GM21825 (cell line): Measurements from ENCODE around the gene ILF3.
A peak's percentile ranks its signal among the peaks of the same experiment; 100 is the strongest.

ENCODE experiments used
- ATAC-seq: cut with Tn5 transposase; IDR thresholded peaks from one replicate; pipeline ENCODE4 v1.9.1; 2021; ENCODE audit warnings: mild to moderate bottlenecking, moderate library complexity; ENCODE audit not compliant: unreplicated experiment

Gene ILF3

DNA sequence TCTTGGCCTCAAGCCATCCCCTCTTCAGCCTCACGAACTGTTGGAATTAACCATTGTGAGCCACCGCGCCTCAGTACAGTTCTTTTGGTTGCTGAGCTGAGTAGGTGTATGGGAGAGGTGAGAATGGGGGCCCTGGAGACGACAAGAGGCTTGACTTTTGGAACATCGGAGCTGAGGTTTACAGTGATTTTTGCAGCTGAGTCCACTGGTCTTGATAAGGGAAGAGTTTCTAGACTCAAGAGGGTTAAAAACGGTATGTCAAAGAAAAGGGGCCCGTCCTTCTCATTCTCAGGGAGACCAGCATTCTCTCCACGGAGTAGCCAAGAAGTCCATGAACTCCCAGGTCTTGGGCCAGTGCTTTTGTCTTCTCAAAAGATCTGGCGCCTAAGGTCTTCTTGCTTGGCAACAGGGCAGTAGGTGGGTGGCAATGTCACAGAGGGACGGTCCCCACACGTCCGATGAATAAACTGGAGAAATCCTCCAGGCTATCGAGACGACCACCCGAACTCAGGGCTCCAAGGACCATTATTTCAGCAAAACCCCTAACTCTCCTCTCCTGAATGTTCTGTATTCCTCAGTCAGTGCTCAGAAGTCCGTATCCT lies 40.7 kb downstream of the ILF3 start:
- ATAC-seq = no peak

DNA sequence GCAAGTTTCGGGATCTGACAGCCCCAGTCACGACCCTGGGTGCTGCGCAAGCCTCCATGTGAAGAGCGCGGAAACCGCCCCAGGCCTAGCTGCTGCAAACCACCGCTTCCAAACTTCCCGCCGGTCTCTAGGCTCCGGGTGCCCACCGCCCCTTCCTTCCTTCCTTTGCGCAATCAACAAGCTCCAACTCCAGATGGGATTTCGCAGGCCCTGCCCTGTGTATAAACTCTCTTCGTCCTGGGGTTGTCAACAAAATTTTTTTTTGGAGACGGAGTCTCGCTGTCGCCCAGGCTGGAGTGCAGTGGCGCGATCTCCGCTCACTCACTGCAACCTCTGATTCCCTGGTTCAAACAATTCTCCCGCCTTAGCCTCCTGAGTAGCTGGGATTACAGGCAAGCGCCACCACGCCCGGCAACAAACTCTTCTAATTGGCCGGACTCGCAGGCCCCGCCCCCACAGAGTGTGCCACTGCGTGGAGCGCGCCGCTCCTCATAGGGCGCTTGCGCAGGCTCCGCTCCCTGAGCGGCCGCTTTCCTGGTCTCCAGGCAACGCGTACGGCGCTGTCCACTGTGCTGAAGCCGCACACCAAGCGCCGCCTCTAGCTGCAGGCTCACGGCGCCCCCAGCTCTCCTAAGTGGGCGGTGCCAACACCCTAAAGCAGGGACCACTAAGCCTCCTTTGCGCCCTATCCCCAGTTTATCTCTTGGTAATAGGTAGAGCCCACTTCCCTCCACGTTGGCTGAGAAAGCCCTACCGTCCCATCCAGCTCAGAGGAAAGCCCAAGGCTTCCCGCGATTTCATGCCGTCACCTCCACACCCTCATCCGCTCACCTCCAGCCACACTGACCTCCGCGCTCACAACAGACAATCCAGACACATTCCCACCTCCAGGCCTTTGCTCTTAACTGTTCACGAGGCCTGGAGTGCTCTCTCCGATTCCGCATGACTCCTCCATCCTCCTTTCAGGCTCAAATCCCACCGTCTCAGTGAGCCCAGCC lies 41.6 kb downstream of the ILF3 start:
- peak; percentile 64 for ATAC-seq

DNA sequence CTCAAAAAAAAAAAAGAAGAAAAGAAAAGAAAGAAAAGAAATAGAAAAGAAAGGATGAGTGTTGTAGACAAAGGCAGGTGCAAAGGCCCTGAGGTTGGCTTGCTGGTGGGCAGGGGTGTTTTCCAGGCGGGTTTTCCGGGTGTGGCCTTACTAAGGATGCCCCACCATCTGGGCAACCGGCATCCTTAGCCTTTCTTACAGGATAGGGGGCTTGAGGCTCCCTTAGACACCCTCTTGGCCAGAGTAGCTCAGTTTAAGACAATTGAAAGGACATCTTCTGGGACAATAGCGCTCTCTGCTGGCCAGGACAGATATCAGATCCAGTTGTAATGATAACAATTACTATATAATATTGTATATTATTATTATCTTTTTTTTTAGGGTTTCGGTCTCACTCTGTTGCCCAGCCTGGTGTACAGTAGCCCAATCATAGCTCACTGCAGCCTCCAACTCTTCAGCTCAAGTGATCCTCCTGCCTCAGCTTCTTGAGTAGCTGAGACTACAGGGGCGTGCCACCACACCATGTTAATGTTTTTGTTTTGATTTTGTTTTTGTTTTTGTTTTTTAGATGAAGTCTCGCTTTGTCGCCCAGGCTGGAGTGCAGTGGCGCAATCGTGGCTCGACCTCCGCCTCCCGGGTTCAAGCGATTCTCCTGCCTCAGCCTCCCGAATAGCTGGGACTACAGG lies 45.6 kb downstream of the ILF3 start:
- ATAC-seq = no peak

DNA sequence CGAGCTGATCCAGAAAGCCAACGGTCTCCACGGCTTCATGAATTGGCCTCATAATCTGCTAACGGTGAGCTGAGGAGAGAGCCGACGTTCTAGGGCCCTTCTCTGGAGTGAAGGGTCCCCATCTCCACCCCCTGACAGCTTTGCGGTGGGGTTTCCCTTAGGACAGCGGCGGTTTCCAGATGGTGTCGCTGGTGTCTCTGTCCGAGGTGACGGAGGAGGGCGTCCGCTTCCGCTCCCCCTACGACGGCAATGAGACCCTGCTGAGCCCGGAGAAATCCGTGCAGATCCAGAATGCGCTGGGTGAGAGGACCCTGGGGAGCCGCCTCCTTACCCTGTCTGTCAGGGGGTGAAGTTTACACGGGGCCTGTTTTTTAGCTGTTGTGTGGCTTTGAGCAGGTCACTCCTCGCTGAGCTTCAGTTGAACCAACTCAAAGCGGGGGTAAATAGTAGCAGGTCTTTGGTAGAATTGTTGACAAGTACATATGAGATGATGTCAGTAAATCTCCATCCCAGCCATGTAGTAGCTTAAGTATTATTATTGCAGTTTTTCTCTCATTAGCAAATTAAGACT lies 47.9 kb downstream of the ILF3 start:
- ATAC-seq = no peak

DNA sequence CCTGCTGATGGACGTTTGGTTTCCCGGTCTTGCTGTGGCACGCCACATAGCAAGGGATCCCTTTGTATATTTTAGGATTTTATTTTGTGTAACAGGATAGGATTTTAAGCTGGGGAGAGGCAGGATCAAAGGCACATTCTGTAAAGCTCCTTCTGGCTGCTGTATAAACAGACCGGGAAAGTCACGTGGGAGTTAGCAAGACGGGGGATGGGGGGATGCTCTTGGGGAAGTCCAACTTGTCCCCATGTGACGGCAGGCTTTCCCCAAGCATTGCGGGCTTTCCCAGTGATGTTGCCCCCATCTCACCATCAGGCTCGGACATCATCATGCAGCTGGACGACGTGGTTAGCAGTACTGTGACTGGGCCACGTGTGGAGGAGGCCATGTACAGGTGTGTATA lies 52.8 kb downstream of the ILF3 start:
- ATAC-seq = no peak

DNA sequence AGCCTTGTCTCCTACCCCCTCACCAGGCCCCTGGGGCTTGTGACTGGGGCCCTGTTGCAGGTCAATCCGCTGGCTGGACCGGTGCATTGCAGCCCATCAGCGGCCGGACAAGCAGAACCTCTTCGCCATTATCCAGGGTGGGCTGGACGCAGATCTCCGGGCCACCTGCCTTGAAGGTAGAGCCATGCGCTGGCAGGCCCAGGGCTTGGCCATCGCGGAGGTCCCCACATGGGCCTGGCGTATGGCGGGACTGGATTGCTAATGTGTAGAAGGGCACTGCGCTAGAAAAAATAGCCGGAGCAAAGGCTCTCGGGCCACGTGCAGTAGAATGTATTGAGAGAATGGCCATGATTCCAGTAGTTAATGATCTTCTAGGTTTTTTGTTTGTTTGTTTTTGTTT lies 53.3 kb downstream of the ILF3 start:
- ATAC-seq = no peak

DNA sequence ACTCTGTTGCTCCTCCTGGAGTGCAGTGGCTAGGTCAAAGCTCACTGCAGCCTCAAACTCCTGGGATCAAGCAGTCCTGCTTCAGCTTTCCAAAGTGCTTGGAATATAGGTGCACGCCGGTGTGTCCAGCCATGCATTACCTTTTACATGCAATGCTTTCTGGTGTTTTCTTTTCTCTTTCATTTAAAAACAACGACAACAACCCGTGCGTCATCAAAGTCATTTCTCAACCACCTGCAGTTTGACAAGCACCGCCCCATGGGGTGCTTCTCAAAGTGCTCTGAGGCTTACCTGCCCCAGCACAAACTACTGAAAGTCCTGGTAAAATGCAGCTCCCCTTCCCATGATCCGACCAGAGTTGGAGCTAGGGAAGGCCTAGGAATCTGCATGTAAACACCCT lies 54.1 kb downstream of the ILF3 start:
- no peak for ATAC-seq

DNA sequence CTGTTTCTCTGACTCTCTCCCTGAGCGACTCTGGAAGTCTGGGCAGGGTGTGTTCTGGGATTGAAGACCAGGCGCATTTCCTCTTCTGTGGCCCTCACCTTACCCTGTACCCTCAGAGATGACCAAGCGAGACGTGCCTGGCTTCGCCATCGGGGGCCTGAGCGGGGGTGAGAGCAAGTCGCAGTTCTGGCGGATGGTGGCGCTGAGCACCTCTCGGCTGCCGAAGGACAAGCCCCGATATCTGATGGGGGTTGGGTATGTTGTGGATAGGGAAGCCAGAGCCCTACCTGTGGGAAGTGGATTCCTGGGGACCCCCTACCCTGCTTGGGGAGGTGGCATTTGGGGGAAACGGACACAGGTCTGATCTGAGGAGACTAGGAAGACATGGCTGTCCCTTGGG lies 57.9 kb downstream of the ILF3 start:
- ATAC-seq = no peak

DNA sequence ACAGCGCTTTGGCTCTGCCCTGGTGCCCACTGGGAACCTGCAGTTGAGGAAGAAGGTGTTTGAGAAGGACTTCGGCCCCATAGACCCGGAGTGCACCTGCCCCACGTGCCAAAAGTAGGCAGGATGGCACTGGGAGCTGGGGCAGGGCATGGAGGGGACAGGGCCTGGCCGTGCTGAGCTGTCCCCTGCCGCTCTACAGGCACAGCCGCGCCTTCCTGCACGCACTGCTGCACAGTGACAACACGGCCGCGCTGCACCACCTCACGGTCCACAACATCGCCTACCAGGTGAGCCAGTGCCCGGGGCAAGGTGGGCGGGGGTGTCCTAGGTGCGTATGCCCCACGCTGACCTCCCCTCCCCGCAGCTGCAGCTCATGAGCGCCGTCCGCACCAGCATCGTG lies 58.6 kb downstream of the ILF3 start:
- no peak for ATAC-seq

DNA sequence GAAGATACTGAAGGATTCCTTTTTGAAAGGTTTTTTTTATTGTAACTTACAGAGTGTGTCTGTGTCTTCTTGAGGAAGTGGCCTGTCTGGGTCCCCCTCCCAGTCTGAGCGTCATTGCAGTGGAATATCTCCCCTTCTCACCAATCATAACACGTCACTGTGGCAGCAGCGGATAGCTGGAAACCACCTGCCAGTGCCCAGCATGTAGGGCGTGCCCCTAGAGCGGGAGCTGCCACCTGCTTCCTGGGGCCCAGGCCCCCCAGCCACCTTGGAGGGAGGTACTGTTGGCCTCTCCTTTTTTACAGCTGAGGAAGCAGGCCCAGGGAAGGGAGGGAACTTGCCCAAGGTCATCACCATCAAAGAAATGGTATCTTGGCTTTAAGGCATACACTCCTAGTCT lies 59.2 kb downstream of the ILF3 start:
- ATAC-seq = no peak

DNA sequence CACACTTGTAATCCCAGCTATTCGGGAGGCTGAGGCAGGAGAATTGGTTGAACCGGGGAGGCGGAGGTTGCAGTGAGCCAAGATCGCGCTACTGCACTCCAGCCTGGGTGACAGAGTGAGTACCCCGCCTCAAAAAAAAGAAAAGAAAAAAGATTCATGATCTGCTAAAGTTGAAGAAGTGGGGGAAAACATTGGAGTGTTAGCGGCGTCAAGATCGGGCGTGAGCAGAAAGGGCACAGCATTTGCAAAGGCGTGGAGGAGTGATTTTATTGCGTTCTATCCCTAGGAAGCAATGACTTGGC lies 62.9 kb downstream of the ILF3 start:
- ATAC-seq = no peak

DNA sequence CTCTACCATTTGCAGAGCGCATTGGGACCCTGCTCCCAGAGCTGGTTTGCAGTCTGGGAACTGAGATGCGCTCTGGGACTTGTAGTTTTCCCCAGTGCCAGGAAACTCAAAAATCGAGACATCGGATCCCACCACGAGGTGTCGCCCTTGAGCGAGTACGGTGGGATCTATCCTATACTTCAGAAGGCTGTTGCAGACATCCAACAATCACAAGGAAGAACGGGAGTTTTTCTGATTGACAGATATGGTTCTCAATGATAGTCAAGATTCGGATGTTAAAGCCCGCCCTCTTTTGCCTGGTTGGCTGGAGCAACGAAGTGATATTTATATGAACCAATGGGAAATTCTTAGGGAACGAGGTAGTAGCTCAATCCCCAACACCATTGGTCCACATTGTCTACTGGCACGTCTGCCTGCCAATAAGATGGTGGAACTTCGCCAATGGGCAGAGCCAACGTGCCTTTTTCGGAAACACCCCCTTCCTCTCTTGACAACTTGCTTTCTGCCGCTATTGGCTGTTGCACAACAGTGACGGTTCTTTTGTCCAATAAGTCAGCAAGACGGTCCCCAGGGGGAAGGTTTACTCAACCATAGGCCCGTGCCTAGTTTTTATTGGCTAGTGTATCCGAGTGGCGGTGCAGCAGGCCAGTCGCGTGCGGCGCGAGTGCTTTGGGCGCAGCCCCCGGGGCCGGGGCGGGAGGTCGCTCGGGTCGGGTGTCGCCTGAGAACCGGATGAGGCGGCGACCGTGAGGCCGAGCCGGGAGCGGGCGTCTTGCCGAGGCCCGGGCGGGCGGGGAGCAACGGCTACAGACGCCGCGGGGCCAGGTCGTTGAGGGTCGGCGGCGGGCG lies 63.4 kb downstream of the ILF3 start, which contains the start of gene DNM2:
DNM2 (plus strand) TSS at position 724 of the 849 bp plus-strand sequence. CDS start 164 bp downstream, outside the sequence.
- ATAC-seq = peak; percentile 79

DNA sequence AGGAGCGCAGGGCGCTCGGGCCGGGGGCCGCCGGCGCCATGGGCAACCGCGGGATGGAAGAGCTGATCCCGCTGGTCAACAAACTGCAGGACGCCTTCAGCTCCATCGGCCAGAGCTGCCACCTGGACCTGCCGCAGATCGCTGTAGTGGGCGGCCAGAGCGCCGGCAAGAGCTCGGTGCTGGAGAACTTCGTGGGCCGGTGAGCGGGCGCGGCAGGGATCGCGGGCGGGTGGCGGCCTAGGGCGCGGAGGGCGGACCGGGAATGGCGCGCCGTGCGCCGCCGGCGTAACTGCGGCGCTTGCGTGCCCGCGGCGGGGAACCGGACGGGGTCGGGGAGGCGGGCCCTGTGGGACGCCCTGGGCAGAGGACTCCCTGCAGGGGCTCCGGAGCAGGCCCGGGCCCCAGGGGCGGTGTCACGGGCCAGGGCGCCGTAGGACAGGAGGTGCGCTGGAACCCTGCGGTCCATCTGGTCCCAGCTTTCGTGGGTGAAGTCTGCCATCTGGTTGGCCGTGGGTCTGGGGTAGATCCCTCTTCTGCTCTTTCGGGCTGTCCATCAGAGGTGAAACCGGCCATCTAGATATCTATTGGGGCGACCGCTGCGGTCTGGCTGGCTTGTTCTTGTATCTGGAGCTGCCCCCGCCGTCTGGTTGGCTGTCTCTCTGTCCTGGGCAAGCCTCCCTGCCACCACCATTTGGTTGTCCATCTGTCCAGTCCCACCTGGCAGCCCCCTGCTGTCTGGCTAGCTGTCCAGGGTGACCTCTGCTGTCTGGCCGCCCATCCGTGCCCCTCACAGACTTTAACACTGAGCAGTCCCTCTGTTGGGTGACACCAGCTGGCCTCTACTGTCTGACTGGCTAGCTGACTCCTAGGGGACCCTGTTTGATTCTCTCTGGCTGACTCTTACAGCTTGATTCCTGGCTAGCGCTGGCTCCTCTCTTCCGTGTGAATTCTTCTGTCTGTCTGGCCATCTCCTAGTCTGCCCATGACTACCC lies 64.4 kb downstream of the ILF3 start:
- ATAC-seq = peak; percentile 24

DNA sequence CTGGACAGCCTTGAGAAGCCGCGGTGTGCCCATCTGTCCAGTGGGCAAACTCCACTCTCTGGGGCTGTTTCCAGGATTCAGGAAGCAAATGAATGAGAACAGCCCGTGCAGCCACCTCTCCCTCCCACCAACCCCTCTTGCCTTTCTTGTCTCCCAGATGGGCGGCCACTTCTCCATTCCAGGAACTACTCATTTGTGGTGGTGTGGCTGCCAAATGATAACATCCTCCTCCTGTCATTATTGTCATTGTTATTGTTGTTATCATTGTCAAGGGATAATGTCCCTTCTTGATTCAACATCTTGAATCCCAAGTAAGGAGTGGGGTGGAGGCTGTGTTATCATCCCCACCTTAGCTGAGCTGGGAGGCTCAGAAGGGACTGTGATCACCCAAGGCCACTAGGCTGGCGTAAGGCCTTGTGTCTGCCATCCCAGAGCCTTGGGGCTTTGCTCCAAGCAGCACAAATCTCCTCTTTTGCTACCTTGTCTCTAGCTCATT lies 65.4 kb downstream of the ILF3 start:
- ATAC-seq = no peak

DNA sequence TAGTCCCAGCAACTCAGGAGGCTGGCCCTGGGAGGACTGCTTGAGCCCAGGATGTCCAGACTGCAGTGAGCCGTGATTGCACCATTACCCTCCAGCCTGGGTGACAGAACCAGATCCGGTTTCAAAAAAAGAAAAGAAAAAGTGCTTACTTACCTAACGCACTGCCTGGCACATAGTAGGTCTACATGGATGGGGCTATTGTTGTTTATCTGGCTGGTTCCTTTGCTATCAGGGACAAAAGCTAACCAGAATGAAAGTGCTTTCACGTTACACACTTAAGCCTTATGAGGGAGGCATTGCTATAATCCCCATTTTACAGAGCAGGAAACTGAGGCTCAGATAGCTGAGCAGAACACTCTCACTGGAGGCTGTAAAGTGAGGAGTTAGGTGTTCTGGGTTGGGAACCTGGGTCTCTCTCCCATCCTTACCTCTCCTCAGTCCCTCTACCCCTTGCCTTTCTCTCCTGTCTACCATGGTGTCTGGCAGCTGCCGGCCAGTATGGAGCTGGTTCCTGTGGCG lies 66.5 kb downstream of the ILF3 start:
- no peak for ATAC-seq

DNA sequence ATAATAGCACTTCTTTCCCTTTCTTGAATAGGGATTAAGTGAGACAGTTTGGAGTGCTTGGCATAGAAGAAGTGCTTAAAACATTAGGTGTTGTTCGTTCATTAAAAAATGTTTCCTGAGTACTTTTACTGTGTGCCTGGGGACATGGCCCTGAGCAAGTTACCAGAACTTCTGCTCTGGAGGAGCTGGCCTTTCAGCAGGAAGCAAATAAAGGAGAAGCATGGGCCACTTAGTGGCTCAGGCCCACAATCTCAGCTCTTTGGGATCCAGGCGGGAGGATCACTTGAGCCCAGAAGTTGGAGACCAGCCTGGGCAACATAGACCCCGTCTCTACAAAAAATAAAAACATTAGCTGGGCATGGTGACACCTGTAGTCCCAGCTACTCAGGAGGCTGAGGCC lies 69.4 kb downstream of the ILF3 start:
- no peak for ATAC-seq

DNA sequence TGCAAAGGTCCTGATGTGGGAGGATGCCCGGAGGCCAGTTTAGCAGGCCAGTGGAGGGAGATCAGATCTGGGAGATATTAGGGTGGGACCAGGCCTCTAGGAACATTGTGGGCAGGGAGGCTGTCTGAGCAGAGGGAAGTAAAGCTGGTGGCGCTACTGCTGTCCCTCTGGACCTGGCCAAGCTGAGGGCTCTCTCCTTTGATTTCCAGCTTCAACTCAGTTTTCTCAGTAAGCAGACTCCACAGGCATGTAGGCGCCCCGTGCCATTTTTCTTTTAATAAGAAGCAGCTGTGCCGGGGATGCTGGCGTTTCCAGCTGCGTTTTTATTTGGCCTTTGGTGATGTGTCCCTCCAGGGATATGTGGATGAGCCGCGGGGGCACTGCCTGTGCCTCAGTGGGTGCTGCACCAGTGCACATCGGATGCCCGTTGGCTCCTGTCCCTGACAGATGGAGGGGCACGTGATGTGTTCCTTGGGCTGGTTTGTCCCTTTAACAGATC lies 70.5 kb downstream of the ILF3 start:
- no peak for ATAC-seq

DNA sequence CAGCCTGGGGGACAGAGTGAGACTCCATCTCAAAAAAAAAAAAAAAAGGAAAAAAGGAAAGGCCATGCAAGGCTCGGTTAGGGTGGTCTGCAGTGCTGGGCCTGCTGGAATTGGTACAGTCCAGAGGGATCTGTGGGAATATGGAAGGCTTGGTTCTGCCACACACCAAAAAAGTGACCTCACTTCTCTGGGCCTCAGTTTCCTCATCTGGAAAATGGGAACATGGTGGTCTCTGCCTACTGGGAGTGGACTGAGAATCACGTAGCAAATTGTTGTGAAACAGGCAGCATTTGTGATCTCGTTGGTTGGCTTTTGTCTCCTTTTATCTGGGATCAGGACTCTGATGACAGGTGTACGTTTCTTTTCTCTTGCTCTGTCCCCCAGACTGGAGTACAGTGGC lies 71.3 kb downstream of the ILF3 start:
- ATAC-seq = no peak

DNA sequence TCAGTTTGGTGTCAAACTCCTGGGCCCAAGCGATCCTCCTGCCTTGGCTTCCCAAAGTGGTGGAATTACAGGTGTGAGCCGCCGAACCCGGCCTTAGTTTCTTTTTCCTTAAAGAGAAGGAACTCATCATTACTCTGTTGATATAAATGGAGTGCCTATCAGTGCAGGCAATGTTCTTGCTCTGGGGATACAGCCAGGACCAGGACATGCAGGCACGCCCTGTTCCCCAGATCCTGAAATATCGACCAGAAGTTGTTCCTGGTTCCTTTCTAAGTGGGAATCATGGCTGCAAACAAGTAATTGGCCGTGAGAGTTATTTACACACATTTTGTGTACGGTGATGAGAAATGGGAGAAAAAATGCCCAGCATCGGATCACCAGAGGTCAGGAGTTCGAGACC lies 72.1 kb downstream of the ILF3 start:
- ATAC-seq = no peak
